HG03175 (cell line): ENCODE data around the gene ALB.

Experiments
- ATAC-seq: cut with Tn5 transposase; IDR thresholded peaks from one replicate; pipeline ENCODE4 v1.9.1; 2021; ENCODE audit warnings: mild to moderate bottlenecking, moderate library complexity; ENCODE audit not compliant: unreplicated experiment

The ALB gene

DNA sequence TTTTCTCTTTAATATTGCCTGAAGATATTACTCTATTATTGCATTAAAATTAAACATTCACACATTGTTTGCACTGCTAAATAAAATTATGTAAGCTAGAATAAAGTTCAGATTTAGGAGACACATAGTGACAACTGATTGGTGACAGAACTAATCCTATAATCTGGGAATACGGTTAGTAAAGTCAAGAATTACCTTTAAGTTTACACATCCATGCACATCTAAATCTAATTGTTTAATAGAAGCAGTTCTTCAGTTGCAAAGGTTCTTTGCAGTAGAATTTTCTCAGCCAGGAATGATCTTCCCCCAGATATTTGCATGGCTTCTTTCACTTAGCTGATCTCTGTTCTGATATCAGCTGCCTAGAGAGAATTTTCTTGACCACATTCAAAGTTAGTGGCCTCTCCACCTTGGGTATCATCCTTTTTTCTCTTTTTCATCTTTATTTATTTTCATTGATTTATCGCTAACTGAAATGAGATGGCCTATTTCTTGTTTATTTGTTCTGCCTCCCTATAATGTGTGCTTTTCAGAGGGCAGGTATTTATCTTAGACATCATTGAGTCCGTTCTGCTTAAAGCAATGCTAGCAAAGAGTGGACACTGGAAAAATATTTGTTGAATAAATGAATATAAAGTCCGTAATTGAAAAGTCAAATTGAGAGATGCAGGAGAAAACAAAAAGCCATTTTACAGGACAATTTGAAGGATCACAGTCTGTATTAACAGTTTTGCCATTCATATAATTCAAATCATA is 44.5 kb downstream of the ALB start:
- ATAC-seq, result no peak

- no peak for ATAC-seq
These were observed 46.4 kb downstream of the ALB start for GRCh38 chr4:73450398-73451004.

DNA sequence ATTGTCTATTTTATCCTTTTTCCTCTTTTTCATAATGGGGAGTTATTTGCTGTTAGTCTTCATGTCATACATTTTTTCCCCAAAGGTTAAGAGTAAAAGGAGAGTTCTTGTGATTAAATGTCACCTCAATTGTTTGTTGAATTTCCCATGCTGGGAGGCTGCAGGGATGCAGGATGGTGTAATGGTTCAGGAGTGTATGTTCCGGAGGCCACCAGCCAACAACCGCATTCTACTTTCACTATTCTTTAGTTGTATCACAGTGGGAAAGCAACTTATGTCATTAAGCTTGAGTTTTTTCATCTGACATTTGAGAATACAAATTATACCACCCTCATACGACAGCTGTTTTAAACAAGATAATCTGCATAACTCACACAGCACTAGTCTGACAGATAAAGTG is 47.3 kb downstream of the ALB start:
- no peak for ATAC-seq

GRCh38 chr4:73451981-73452747 is 48.1 kb downstream of the ALB start:
- no peak for ATAC-seq

- ATAC-seq, result no peak
These were observed 49.0 kb downstream of the ALB start for GRCh38 chr4:73452953-73453700.

DNA sequence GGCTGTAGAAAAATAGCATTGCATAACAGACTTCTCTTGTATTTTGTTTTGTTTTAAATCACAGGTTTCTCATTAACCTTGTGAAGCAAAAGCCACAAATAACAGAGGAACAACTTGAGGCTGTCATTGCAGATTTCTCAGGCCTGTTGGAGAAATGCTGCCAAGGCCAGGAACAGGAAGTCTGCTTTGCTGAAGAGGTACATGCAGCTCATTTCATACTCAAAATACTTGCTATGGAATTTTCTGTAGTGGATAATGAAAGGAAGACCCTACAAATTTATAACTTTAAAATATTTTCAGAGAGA is 49.6 kb downstream of the ALB start:
- ATAC-seq, result no peak

- no peak for ATAC-seq
These were observed 50.8 kb downstream of the ALB start for GRCh38 chr4:73454920-73455319.

- no peak for ATAC-seq
These were observed 52.3 kb downstream of the ALB start for GRCh38 chr4:73456177-73457022.

DNA sequence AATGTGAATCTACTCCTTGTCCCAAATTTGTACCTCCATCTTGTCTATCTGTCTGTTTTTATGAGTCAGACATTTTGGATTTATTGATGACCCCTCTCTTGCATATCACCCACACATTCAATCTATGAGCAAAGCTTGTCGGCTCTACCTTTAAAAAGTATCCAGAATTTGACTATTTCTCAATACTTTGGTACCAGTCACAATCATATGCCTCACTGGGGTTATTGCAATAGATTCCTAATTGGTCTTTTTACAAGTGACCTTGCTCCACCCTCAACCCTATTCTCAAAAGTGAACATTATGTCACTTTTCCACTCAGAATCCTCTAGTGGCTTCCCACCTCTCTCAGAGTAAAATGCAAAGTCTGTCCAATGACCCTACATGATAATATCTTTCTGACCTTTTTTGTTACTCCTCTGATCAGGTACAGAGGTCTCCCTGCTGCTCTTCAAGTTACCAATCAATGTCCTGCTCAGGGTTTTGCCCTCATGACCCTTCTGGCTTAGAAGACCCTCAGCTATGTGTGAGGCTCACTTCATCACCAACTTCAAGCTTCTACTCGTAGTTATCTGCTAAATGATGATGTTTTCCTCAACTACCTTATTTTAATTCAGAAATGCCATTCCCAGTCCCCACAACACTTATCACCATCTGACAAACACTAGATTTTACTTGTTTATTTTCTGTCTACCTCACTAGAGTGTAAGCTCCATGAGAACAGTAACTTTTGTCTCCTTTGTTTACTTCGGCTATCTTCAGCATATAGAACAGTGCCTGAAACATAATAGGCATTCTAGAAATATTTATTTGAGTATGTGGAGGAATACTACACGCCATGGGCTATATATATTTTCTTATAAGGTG is 54.3 kb downstream of the ALB start:
- no peak for ATAC-seq

GRCh38 chr4:73459048-73459421 is 54.9 kb downstream of the ALB start:
- no peak for ATAC-seq

DNA sequence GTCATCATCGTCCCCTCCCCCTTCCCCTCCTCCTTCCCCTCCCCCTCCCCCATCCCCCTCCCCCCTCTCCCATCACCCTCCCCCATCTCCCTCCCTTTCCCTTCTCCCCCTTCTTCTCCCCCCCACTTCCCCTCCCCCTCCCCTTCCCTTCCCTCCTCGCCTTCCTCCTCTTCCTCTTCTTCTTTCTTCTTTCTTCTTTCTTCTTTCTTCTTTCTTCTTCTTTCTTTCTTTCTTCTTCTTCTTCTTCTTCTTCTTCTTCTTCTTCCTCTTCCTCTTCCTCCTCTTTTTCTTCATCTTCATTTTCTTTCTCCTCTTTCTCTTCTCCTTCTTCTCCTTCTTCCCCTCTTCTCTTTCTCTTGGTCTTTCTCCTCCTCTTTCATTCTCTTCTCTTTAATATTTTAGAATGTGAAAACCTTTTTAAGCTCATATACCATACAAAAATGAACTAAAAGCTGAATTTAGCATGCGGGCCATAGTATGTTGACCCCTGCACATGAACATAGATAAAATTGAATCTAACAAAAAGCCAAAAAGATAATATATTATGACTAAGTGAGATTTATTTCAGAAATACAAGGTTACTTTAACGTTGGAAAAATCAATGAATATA is 56.9 kb downstream of the ALB start:
- no peak for ATAC-seq

- no peak for ATAC-seq
These were observed 64.1 kb downstream of the ALB start for GRCh38 chr4:73468170-73468569.

DNA sequence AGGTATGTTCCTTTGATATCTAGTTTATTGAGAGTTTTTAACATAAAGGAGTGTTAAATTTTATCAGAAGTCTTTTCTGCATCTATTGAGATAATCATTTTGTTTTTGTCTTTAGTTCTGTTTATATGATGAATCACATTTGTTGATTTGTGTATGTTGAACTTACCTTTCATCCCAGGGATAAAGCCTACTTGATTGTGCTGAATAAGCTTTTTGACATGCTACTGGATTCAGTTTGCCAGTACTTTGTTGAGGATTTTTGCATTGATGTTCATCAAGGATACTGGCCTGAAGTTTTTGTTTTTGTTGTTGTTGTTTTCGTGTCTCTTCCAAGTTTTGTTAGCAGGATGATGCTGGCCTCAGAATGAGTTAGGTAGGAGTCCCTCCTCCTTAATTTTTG is 66.6 kb downstream of the ALB start:
- no peak for ATAC-seq
